IPS DF 19.7 (cell line): ENCODE data around the gene KCNJ6.
"Not testable (repeated sequence)": the region's sequence is repeated elsewhere in the genome, so short reads cannot be mapped to it uniquely, and the experiment has no call there.

Experiments
- DNase-seq: peaks from one replicate; pipeline ENCODE4 v3.0.0-alpha.2; 2013; ENCODE audit warnings: low read depth, low spot score

The KCNJ6 gene

DNA sequence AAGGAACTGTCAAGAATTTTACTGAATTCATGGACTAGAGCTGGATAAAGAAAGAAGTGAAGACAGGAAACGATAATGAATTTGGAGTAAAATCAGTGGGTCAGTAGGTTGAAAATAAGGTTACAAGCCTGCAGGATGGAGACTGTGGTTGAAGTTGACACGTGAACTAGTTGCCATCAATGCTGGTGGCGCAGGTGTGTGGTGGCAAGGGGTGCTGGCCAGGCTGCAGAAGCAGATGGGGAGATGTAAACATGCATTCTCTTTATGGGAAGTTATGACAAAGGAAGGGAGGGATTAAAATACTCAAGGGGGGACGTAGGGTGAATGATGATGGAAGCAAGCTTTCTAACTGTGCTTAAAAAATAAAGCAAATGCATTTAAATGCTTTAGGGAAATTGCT lies 263.1 kb downstream of the KCNJ6 start:
- DNase-seq = no peak

DNA sequence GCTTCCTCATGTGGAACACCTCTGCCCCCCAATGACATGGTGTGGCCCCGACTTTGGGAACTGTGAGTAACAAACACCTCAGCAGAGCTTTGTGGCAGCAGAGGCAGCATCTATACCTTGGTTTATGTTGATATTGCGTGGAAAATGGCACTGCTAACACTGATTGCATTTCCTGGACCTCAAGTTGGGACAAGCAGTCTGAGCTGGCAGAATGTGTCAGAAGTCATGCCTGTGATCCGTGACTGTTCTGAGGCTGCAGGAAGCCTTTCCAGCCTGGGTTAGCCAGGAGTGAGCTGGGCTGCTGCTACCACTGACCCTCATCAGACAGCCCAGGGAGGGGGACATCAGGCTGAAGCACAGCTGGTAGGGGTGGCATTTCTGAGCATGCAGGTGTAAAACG lies 268.5 kb downstream of the KCNJ6 start:
- DNase-seq = no peak

DNA sequence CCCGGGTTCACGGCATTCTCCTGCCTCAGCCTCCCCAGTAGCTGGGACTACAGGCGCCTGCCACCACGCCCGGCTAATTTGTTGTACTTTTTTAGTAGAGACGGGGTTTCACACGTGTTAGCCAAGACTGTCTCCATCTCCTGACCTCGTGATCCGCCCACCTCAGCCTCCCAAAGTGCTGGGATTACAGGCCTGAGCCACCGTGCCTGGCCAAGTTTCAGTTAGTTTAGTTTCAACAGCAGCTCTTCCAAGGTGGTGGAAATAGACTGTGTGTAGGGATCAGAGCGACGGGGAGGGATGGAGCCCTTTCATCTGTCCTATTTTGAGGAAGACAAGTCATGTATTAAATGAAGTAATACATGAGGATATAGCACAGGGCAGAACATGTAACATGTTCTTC lies 269.5 kb downstream of the KCNJ6 start:
- not testable (repeated sequence) for DNase-seq

DNA sequence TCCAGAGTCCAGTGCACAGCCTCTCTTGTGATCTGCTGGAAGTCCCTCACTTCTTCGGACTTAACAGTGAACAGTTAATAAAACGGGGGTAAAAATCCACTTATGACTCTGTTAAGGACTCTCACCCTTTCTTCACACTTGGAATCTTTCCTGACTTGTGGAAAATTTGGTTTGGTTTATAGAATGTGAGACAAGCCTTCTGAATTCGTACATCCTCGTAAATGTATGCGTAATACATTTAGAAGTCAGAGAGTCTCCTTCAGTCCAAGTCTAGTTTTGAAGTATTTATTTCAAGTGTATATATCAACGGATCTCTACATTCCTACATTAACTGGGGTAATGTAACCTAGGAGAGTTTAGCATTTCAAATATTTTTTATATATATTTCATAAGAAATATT lies 270.4 kb downstream of the KCNJ6 start:
- no peak for DNase-seq

DNA sequence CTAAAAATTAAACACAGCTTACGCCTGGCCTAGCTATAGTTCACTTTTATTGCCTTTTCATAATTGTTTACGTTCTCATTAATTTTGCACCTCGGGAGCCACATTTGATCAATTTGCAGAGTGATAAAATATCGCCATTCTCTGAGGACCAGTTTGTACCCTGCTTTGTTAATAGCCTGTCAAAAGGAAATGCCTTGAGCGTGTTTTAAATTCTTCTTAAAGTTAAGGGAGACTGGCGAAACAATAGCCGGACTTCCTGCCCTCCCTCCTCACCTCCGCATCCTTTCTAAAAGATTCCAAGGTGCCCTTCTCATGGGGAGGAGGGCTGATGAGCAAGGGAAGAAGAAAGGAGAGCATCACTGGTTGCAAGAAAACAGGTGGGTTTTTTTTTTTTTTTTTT lies 271.6 kb downstream of the KCNJ6 start:
- peak; percentile 73 for DNase-seq

DNA sequence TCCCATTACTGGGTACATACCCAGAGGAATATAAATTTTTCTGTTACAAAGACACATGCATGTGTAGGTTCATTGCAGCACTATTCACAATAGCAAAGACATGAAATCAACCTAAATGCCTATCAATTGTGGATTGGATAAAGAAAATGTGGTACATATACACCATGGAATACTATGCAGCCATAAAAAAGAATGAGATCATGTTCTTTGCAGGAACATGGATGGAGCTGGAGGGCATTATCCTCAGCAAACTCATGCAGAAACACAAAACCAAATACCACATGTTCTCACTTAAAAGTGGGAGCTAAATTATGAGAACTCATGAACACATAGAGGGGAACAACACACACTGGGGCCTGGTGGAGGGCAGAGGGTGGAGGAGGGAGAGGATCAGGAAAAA lies 272.4 kb downstream of the KCNJ6 start:
- not testable (repeated sequence) for DNase-seq

DNA sequence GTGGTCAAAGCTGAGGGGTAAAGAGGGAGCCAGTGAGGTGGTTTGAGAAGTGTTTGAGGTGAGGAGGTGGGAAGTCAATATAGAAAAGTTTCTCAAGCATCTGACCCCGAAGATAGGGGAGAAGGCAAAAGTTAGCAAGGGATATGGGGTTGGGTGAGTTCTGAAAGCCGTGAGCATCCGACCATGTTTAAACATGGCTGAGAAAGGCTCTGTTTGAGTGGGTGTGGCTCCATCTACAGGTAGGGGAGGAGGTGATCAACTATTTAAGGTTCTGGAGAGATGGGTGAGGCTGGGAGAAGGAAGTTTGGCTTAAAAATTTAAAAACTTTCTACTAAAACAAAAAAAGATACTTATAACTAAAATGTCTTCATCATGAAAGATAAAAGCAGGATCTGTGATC lies 273.8 kb downstream of the KCNJ6 start:
- DNase-seq = peak; percentile 48

DNA sequence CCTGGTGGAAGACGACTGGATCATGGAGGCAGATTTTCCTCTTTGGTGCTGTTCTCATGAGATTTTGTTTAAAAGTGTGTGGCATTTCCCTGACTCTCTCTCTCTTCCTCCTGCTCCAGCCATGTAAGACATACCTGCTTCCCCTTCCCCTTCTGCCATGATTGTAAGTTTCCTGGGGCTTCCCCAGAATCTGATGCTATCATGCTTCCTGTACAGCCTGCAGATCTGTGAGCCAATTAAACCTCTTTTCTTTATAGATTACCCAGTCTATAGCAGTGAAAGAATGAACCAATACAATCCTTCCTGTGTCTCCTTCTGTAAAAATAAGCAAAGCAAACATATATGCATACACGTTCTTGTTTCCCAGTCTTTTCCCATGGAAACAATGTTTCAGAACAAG lies 276.5 kb downstream of the KCNJ6 start:
- DNase-seq = no peak

DNA sequence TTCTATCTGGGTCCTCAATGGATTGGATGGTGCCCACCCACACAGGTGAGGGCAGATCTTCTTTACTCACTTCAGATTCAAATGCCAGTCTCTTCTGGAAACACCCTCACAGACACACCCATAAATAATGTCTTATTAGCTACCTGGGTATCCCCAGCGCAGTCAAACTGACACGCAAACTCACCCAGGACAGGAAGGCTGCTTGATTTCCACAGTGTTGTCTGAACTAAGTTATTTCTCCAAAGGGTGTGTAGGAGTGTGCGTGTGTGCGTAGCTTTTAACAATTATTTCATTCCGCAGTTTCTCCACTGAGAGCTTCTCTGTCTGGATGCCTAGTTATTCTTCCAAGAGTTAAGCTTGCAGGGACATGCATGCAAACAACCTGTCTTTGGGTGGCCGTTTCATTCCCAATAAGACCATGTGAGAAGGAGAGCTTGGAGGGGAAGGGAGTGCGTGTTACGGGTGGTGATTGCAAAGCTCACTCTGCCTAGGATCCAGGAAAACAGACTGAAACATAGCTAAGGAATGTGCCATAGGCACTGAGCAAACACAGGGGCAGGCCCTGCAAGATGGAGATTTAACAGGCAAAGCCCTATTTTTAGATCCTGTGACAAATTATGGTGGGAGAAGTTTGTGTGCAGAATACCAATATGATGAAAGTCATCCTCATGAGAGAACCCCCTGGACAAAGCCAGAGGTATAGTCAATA lies 280.0 kb downstream of the KCNJ6 start:
- DNase-seq = no peak

DNA sequence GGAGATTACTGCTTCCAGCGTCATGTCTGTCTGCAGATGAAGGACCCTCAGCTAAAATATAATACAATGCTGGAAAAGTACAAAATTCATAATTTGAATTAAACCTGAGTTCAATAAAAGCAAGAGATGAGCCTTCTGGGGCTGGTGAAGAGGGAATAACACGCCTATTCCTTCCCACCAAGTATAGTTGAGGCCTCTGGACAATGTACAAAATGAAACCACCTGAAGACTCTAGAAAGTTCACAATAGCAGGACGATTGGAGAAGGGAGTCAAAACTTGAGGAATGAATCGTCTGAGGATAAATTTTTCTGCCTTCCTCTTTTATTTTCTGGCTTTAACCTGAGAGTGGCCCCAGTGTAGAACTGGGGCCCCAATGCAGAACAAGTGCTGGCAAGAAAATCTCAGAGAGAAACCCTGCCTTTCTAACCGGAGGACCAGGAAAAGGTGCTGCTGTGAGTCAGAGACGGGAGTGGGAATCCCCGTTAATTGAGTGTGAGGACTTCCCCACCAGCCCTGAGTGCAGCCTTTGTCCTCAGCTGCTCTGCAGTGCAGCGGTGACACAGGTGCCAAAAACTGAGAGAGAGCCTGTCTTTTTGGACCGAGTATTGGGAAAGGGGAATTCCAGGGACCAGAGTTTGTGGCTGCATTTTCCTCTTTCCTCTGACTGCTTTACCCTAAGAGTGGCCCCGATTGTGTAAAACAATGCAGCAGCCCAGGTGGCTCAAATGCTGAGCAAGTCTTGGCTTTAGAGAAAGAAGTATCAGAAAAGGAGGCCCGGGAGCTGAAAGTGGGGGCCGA lies 284.7 kb downstream of the KCNJ6 start:
- peak; percentile 64 for DNase-seq

DNA sequence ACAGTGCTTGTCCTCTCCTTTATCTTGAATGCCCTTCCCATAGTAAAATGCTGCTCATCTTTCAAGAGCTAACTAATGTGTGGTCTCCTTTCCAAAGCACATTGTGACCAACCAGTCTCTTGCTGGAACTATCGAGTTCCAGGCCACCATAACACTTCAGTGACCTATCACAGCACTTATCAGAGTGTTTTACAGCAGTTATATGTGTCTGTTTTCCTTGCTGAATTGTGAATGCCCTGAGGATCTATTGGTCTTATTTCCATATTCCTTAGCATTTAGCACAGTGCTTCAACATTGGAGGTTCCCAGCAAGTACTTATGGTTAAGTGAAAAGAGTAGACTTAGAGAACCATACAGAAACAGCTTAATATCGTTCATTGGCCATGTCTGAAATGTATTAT lies 285.4 kb downstream of the KCNJ6 start:
- no peak for DNase-seq

DNA sequence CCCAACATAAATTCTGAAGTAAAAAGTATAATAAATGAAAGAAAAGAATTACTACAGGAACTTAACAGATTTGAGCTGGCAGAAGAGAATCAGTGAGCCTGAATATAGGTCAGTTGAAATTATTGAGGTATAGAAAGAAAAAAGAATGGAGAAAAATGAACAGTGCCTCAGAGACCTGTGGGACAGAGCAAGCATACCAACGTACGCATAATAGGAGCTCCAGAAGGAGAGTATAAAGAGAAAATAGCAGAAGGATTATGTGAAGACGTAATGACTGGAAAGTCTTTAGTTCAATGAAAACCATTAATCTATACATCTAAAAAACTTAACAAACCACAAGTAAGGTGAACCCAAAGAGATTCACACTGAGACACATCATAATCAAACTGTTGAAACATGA lies 287.9 kb downstream of the KCNJ6 start:
- DNase-seq = no peak

DNA sequence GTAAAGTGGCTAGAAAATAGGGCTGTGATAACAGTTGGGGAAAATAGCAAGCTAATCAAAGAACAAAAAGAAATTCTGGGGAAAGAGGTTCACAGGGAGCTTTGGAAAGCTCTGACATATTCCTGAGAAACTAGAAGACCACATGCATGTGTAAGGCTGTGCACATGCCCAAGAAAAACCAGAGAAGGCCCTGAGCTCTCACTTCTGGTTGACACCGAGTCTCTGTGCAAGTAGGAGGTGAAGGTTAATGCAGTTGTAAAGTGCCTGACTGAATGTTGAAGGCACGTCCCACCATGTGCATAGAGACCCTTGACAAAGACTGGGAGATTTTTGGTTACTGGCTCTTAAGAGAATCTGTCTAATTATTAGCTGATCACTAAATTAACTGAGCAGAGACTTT lies 288.7 kb downstream of the KCNJ6 start:
- no peak for DNase-seq

DNA sequence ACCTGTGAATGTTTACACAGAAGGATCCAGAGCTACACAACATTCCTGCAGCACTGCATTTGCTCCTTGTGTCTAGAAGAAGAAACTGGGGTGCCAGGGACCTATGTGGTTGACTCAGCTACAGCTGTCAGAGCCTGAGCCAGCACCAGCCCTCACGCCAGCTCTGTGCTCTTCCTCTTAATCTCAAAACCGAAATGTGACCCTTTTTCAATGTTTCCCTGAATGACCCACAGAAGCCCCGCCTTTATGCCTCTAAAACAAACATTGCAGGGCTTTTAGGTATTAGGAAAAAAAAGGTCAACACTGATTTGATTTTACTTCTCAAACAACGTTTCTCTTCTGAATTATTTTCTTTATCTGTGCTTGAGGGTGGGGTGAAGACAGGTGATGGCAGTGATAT lies 289.2 kb downstream of the KCNJ6 start:
- DNase-seq = no peak

DNA sequence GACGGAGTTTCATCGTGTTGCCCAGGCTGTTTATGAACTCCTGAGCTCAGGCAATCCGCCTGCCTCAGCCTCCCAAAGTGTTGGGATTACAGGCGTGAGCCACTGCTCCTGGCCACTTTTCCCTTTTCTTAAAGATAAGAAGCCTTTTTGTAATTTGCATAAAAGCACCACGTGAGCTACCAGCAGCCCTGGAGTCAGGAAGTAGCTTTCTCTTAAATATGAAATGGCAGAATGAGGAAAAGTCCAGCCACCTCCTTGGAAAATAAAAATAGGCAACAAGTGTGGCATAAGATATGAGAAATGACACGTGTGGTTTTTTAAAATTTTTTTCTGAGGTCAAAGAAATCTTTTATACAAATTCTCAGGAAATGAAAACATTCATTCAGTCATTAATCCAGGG lies 289.9 kb downstream of the KCNJ6 start:
- DNase-seq = no peak

DNA sequence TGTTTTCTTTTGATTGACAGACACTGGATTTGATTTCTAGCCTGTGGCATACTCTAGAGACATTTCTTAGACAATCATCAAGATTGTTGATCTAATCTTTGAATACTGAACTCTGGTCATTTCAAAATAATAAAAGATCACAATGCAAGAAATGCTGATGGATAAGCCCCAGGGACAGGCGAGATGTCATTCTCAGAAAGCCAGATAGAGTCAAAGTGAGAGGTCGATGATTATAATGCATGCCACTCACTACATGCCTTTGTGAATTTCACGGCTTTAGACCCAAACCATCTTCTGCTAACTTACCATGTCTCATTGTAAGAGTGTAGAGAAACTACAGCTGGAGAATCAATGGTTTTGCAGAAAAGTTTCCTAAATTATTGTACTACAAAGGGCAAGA lies 292.6 kb downstream of the KCNJ6 start:
- DNase-seq = no peak

DNA sequence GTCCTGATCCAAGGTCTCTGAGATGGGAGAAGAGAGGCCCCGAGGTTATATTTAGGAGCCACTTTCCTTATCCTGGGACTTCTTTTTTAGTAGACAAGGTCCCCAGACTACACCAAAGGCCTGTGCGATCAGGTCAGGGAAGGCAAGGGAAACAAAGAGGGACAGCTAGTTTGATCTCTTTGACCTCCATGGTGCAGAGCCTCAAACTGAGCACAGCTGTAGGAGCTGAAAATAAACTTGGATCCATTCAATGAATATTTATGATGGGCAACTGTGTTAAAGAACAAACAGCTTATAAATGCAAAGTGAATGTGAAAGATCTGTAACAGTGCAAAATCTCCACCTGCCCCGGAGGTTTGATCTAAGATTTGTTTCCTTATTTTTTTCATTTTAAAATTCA lies 293.1 kb downstream of the KCNJ6 start:
- no peak for DNase-seq

DNA sequence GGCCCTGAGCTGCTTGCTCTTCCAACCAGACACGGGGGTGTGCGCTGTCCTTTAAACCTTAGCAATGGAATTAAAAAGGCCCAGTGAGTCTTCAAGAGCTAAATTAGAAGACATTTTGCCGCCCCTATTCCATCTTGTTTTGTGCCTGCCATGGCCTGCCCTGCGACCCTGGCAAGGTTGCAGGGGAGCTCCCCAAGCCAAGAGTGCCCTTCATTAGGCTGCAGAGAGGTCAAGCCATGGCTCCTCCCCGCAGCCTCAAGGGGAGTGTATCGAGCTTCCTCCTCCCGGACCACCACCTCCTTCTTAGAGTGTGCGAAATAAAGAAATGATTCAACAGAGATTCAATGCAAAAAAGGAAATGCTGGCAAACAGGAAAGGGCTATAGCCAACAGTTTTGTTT lies 293.5 kb downstream of the KCNJ6 start:
- DNase-seq = no peak

DNA sequence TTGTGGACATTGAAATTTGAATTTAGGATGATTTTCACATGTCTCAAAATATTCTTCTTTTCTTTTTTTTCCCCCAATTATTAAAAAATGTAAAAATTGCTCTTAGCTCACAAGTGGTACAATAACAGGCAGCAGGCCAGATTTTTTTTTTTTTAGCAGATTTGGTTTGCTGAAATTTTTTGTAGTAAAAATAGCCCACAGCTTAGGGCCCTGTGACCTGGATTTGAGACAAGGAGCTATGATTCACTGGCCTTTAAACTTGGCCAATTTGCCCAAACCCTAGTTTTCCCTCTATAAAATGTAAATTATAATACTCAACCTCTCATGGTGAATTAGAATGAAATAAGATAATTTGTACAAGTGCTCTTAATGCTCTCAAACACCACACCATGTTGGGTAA lies 295.9 kb downstream of the KCNJ6 start:
- no peak for DNase-seq

DNA sequence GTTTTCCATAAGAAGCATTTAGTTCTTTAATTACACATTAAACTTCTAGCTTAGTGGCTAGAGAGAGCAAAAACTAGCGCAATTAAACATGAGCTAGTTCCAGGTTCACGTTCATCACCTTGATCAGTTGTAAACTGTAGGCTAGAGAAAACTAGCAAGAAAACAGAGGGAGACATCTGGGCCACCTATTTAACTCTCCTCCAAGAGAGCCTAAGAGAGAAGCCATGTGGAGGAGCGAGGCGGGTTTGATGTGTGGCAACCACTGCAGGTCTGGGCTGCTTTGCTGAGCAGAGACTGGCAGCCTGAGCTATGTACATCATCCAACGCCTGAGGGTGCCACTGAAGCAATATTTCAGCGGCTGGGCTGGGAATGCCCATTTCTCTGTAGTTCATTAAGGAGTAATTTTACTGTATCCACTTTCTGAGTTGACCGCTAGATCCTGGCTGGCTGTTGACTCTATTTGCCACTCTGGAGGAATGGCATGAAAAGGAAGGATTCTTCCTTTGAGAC lies 296.7 kb downstream of the KCNJ6 start:
- no peak for DNase-seq

DNA sequence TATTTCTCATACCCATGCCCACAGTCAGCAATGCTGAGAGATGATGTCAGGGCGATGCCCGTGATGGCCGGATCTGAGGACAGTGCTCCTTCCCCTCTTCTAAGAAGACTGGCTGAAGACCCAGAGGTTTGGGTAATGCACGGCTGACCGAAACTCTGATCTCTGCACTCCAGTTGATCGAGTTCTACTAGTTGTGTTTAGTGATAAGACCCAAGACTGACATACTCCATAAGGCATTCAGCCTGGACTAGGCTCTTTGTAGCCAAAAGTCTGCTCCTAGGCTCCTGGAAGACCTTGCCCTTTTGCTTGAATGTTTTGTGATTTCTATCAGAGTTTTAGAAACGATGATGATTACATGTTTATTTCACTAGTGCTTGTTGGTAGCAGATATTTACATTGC lies 298.2 kb downstream of the KCNJ6 start:
- no peak for DNase-seq

DNA sequence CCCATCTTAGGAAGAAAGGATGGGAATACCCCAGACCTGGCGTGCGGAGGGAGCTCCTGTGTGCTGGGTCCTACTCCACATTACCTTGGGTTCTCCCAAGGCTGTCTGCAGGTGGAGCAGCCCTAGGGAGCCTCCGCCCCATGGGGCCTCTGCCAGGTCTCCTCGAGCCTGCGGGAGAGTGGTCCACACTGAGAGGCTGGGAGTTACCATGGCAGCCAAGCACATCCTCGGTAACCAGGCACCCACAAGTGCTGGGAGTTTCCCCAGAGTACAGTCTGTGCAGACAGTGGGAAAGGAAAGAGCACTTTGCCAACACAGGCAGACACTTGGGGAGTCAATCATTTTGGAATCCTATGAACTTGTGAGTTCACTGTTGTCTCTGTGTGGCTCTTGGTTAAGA lies 300.3 kb downstream of the KCNJ6 start:
- DNase-seq = no peak

DNA sequence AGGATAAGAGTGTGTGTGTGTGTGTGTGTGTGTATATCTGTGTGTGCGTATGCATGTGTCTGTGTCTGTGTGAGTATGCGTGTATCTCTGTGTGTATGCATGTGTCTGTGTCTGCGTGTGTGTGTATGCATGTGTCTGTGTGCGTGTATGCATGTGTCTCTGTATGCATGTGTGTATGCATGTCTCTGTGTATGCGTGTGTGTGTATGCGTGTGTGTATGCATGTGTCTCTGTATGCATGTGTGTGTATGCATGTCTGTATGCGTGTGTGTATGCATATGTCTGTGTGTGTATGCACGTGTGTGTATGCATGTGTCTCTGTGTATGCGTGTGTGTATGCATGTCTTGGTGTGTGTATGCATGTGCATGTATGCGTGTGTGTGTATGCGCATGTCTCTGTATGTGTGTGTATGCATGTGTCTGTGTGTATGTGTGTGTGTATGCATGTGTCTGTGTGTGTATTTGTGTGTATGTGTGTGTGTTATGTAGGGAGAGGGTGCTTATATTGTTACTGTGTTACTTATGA lies 301.8 kb downstream of the KCNJ6 start:
- DNase-seq = no peak
